HG02943 (cell line): ENCODE measurements around the gene DTNBP1.

Source experiments
- ATAC-seq: cut with Tn5 transposase; IDR thresholded peaks from one replicate; pipeline ENCODE4 v1.9.1; 2021; ENCODE audit warnings: mild to moderate bottlenecking, low read depth, moderate library complexity; ENCODE audit not compliant: unreplicated experiment

DTNBP1 gene

DNA sequence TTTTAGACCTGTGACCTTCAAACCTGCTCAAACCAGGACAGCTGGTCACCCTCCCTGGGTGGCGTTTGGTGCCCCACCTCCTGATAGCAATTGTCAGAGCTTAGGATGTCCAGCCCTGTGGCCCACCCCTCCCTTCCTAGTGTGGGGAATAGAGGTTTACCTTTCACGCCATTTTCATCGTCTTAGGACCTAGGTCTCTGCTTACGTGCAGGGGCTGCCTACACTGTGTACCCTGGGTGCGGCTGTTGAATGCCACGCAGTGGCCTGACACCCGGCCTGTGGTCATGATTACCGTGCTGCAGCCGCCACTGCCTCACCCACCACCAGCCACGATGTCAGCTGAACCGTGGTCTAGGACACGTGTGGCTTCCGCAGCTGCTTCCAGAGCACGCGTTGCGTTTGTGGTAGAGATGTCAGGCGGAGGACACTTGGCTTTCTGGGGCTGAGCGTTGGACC is 157.3 kb downstream of the DTNBP1 start:
- ATAC-seq = no peak

DNA sequence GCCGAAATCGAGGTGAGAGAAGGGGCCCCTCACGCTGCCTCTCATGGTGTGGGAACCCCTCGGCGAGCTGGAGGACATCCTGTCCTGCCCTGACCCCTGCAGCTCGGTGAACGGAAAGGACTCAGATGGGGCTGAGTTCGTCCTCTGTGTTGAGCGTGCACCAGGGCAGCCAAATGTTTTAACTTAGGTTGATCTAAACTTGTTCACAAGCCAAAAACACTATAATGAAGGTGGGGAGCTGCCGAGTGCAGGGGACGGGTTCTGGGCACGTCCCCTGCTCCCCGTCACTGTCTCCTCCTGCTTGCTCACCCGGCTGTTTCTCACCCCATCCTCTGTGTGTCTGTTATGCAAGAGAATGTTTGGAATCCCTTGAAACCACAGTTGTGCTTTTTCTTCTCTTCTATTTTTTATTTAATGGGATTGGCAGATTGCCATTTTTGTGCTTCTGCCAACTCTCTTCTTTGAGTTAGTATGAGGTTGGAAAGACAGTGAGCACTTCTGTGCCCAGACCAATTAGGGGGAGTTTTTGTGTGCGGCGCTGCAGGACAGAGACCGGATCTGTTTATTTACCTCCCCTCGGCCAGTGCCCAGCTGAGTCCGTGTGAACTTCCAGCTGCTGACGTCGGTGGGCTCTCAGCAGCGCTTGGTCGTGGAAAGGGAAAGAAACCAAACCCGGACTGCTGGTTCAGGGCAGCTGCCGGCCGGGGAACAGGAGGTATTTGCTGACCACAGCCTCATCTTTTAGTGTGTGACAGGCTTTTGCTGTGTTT is 158.1 kb downstream of the DTNBP1 start:
- no peak for ATAC-seq

DNA sequence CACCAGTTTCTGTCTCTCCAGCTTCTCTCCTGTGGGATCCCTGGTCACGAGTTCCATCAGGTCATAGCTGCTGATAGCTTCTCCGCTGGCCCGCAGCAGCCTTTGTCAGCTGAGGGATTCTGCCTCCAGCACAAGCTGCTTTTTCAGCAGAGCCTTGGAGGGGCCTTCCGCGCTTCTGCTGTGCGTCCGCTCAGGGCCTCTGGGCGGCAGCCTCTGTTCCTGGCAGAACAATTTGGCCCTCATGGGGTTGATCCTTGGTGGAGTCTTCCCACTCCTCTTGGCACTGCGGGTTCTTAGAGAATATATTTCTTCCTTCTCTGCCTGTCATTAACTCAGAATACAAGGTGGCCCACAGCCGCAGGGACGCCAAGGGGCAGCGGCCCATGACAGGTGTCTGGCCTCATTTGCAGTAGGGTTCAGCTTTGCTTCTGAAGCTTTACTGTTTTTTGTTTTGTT is 158.8 kb downstream of the DTNBP1 start:
- ATAC-seq = no peak

DNA sequence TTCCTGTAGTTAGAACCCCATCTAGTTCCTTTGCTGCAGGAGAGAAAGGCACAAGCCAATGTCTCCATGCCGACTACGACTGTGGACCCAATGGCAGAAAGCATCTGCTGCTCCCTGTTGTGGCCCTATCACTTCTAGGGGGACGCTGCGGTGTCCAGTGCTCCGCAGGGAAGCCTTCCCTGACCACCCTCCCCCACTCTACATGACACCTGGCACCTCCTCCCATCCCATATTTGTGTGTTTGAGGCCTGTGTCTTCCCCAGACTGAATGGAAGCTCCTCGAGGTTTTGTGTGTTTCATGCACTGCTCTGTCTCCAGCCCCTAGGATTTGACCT is 159.5 kb downstream of the DTNBP1 start:
- no peak for ATAC-seq

DNA sequence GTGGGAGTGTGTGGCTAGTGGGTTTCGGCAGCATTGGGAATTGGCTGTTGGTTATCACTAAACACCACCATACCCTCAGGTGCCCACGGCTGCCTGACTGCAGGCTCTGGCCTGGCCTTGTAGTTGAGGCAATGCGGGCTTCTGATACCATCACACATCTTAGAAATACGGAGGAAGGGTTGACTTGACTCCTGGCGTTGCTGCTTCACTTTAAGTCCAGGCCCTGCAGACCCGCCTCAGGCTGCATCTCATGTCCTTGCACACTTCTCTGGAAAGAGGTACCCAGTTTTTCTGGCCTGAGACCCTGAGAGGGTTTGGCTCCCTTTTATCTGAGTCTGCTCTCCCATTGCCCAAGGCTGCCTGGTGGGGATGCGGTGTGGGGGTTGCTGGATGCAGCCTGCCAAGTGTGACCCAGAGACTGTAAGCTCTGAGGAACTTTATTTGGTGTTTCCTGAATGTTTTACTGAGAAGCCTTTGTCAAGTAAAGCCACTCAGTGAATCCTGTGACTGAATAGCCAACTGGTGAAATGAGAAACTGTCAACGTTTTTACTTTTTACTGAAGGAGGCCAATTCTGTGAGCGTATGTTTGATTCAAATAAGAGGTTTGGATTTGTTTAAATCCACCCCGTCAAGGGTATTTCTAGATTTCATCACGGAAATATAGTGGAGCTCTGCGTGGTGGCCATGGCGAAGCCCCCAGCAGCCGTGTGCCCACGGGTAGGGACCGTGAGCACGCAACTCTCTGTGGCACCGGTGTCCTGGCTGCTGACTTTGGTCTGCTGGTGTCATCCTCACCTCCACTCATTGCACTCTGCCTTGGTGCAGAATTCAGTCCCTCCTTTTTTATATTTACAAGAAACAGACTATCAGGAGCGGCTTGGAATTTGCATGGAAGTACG is 160.1 kb downstream of the DTNBP1 start:
- ATAC-seq = no peak

DNA sequence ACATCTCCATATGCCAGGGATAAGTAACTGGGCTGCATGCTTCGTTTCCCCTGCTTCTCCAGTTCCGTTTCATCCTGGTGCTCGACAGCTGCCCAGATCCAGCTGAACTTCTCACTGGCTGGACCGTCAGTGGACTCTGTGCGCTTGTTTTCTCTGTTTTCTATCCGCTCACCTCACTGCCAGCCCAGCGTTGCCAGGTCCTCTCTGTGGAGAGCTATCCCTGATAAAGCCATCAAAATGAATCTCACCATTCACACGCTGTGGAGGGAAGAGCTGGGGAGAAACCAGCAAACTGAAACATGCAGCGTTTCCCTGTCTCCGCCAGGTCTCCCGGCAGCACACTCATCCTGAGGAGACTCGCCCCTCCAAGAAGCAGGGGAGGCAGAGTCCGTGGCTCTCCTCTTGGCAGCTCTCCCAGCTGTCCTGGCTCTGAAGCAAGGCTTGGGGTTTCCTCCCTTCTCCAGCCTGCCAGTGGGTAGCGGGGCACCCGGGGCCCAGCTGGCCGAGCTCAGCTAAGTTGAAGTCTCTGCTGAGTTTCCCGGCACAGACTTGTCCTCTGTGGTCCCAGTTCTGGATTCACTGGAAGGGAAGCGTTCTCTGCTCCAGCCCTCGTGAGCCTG is 160.9 kb downstream of the DTNBP1 start:
- ATAC-seq = no peak

DNA sequence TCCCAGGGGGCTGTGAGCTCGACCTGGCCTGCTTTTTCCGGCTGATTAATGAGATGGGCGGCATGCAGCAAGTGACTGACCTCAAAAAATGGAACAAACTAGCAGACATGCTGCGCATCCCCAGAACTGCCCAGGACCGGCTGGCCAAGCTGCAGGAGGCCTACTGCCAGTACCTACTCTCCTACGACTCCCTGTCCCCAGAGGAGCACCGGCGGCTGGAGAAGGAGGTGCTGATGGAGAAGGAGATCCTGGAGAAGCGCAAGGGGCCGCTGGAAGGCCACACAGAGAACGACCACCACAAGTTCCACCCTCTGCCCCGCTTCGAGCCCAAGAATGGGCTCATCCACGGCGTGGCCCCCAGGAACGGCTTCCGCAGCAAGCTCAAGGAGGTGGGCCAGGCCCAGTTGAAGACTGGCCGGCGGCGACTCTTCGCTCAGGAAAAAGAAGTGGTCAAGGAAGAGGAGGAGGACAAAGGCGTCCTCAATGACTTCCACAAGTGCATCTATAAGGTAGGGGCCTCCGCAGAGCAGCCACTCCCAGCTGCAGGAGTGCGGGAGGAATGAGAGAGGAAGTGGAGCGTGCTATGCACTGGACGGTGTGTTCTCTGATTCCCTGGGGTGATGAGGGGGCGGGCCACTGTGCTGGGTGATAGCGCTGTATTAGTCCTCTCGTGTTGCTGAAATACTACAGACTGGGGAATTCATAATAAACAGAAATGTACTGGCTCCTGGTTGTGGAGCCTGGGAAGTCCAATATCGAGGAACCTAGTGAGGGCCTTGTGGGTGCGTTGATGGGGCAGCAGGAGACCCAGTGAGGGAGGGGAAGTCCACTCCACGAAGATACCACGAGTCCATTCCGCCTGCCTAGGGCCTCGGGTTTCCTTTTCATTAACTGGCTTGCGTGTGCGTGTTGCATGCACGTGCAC is 161.7 kb downstream of the DTNBP1 start:
- no peak for ATAC-seq

DNA sequence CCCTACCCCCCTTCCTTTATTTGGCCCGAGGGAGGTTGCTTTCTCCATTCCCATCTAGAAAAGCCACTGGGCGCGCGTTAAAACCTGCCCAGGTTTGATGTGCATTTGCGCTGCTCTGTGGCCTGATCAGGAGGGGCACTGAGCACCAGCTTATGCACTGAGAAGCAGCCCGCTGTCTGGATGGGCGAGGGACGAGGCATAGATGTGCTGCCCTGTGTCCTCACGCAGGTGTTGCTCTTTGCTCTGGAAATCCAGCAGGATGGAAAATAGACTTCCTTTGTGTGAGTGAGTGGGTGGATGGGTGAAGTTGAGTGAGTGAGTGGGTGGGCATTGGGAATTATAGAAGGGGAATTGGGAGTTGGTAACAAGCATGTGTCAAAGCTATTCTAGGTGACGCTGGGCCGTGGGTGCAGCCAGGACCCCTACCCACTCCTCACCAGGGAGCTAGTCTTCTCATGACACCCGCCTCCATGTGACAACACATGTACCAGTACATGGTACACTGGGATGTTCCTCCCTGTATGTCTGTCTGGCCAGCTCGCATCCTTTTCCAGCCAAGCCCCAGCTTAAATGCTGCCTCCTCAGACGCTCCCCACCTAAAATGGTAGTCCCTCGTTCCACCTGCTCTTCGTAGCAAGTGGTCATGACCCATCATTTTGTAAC is 162.6 kb downstream of the DTNBP1 start:
- no peak for ATAC-seq

DNA sequence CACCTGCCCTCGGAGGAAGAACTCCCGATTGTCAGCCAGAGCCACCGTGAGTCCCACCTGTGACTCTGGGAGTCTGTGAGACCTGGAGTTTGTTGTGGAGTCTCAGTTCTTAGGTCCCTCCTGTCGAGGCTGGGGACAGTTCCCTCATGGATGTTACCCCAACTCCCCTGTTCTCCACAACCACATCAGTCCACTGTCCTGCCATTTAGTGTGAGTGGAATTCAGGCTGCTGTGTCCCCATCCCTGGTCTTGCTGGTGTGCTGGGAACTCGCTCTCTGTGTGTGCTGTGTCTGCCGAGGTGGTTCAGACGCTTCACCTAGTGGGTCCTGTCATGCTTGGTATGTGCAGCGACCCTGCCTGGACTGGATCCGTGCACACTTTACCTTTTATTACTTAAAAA is 163.2 kb downstream of the DTNBP1 start:
- ATAC-seq = no peak

DNA sequence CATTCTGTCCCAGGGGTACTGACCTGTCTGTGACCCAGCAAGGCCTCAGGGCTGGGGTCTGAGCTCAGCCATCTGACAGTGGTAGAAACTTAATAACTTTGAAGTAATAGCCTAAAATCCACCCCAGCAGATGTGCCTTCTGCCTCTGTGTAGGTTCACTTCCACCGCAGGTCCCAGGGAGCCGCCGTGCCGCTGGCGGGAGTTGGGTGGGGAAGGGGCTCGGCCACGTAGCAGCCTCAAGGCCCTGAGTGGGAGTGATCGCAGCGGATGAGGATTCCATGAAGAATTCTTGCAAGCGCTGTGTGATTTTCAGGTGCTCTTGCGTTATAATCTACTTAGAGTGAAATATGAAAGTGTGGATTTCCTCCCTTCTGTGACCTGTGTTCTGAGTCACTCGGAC is 163.7 kb downstream of the DTNBP1 start:
- no peak for ATAC-seq

DNA sequence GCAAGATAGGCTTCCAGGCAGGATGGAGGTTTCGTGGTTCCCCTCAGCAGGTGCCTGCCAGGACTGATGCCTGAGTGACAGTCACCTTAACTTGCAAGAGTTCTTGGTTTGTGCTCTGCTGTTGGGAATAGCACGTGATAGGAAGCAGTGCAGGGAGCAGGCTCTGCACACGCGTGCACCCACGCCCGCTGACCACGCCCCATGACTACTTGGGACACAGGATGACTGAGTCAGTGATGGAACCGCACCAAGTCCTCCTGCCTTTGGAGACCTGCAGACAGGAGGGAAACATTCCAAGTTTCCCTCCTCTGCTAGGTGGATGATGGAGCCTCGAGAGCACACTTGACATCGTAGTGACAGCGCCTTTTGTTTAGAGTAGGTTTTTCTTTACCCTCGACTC is 164.2 kb downstream of the DTNBP1 start:
- no peak for ATAC-seq

DNA sequence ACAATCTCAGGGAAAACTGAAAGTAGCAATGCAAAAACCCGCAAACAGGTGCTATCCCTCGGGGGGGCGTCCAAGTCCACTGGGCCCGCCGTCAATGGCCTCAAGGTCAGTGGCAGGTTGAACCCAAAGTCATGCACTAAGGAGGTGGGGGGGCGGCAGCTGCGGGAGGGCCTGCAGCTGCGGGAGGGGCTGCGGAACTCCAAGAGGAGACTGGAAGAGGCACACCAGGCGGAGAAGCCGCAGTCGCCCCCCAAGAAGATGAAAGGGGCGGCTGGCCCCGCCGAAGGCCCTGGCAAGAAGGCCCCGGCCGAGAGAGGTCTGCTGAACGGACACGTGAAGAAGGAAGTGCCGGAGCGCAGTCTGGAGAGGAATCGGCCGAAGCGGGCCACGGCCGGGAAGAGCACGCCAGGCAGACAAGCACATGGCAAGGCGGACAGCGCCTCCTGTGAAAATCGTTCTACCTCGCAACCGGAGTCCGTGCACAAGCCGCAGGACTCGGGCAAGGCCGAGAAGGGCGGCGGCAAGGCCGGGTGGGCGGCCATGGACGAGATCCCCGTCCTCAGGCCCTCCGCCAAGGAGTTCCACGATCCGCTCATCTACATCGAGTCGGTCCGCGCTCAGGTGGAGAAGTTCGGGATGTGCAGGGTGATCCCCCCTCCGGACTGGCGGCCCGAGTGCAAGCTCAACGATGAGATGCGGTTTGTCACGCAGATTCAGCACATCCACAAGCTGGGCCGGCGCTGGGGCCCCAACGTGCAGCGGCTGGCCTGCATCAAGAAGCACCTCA is 166.3 kb downstream of the DTNBP1 start:
- no peak for ATAC-seq

DNA sequence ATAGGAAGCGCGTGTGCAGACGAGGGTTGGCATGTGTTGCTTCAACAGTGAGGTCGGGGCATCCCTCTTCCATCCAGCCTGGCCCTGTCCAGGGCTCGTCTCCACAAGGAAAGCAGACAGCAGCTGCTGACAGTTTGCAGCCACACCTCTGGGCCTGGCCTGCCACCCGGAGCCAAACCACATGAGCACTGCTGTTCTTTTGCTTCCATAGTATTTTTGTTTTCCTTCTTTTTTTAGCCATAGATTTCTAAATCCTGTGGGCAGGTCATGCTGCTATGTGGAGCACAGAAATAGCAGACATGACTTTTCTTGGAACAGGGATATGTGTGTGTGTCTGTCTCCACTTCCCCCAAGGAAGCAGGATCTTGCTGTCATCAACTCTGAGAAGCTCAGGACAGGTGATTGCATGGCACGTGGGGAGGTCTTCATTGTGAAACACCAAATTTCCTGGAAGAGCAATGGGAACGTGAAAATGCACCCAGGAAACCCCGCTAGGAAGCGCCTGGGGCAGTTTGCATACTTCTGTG is 167.4 kb downstream of the DTNBP1 start:
- no peak for ATAC-seq

DNA sequence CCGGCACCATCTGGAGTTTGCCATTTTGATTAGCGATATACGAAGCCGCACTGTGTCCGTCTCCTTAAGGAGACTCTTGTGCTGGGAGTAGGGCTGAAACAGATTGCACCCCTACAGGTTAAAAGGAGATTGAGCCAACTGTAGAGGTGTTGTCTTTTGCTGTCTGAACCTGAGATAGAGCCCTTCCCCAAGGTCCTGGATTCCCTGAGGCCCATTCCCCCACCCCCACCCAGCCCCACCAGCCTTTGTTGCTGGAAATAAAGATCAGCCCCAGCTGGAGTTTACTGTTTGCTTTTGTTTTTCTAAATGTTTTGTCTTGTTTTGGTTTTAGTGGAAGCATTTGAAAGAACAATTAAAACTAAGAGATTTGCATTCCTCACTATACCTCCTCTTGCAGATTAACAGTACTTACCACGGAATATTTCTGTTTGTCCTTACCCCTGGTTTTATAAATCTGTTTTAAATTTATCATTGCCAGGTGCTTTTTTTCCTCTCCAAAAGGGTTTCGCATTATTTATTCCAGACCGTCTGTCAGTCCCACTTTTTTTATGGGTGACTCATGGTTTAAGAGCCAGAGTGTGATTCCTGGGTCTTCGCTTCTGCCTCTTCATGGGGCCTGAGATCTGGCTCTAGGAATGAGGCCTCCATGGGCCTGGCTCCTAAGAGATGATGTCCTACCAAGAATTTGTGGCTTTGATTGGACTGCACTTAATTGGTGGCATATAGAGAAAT is 169.2 kb downstream of the DTNBP1 start:
- ATAC-seq = no peak

DNA sequence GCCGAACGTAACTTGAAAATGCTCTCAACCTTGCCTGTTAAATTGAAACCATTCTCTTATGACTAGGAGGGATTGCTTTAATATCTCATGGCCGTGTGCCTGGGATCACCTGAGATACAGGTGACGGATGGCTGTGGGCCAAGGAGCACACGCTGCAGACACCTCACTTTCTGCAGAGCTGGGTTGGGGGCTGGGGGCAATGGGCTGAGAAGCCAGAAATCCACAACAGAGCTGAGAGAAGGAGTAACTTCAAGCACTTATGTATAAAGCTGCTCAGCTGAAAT is 170.9 kb downstream of the DTNBP1 start:
- ATAC-seq = no peak

DNA sequence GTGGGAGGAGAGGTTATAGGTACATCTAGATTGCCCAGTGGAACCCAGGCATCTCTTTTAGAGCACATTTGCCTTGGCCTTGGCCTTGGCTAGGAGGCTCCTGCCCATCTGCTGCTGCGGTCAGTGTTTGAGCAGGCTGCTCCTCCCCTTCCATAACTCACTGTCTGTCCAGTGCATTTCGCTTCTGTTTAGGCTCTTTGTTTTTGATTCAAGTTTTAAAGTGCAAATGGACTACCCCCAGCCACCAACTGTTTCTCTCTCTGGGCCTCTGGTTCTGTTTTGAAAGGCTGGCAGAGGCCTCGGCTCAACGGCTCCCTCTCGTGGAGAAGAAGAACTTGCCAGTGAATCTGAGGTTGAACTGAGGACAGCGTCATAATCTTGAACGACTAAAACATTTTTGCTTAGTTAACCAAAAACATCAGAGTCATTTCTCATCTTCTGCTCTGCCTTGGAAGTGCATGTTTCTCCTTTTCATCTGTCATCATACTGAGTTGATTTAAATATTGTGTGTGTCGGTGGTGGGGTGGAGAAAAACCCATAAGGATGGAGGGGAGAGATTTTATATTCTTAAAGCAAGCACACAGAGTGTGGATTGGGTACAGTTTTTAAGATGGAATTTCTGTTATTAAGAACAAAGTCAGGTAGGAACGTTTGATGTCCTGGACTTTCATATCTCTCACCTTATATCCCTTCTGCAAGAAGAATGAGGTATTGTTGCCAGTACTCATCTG is 171.4 kb downstream of the DTNBP1 start:
- no peak for ATAC-seq

DNA sequence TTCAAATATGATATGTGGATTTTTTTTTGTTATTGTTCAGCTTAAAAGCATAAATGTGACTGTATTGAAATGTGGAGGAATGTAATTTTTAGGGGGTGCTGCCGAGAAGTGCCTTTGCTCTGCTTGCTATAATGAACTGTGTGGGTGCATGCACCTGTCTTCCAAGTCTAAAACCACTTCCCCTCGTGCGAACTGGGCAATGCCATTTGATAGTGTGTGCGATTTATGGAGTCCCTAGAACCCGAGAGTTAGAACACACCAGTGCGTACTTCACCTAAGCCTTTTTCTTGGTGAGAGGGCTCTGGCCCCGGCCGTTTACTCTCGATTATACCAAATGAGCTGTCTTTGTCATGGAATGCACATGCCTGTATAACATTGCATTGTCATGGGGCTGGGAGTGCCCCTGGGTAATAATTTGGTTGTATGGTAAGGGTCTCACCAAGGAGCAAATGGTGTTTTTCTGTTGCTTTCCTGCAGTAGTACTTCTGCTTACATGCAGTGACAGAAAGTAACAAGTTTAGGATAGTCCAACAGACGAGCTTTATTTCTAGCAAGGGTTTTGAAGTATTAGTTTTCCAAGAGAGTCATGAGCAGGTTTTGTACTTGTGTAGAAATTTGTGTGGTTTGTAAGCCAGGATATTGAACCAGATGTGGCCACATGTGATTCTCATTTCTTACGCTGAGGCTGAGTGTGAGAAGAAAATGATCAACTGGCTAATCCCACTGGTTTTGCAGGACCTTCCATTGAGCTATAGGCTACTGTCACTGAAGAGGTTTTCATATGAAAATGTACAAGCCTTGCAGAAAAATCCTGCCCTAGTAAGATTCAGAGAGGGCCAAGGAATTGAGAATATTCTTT is 172.4 kb downstream of the DTNBP1 start:
- no peak for ATAC-seq
